Pulmonary artery endothelial cell (primary cell): ENCODE data around the gene PLXDC1. TPM values are rescaled to one million over a fixed set of nuclear protein-coding genes. Genes with fewer than 3 reads are reported as not detected.

ENCODE experiments used
- DNase-seq: peaks from one replicate; pipeline ENCODE4 v3.0.0-alpha.2; 2011; ENCODE audit warnings: low read depth, low spot score
- total RNA-seq: library from RNA; depleted of rRNA; stranded (reverse); fragments of >200 nt; gene quantifications from 2 replicates; pipeline ENCODE4 v1.2.3, GENCODE V29; 2014

PLXDC1 gene
- total RNA-seq, 1 donor from 2014 or later = not detected

GRCh38 chr17:39097537-39097936 lies 53.9 kb downstream of the PLXDC1 start:
- DNase-seq = no peak

GRCh38 chr17:39097150-39097519 lies 54.3 kb downstream of the PLXDC1 start:
- DNase-seq = no peak

DNA sequence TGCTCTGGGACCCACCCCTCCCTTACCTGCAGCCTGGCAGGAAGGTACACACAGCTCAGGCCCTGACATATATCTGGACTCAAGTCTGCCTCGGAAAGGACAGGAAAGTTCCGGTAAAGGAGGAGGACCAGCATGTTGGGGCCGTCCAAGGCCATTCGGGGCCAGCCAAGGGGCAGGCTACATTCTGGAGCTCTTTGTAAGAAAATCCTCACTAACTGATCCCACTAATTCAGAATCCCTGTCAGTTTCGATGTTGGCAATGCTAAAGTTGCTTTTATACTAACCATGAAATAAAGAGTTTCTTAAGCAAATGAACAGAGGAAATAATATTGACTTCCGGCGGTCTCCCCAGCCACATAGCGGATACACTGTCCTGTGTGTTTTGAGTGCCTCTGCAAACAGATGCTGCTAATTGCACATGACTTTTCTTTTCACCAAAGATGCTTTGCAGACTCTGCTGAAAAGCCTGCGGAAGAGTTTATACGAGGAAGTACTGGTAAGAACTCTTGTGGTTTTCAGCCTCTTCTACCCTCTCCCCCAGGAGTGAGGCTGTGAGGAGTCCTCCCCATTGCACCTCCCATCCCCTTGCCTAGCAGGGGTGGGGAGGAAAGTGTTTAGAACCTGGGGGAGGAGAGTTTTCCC lies 54.8 kb downstream of the PLXDC1 start:
- DNase-seq = no peak

DNA sequence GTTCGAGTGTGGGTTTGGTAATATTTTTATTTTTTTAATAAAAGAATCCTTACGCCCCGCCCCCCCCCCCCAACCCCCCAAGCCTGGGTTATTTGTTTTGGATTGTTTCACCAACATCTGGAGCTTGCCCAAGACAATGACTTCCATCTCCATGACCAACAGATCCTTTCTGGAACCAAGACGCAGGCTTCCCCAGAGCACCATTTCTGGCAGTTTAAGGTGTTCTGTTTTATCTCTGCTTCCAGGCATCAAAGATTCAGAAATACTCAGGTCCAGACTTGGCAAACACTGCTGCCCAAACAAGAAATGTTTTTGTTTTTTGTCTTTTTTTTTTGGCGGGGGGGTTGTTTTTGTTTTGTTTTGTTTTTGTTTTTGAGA lies 56.1 kb downstream of the PLXDC1 start:
- no peak for DNase-seq

GRCh38 chr17:39094607-39095308 lies 56.7 kb downstream of the PLXDC1 start:
- DNase-seq = no peak

- no peak for DNase-seq
Observed at GRCh38 chr17:39092692-39093230, 58.7 kb downstream of the PLXDC1 start.

GRCh38 chr17:39090908-39091665 lies 60.4 kb downstream of the PLXDC1 start:
- no peak for DNase-seq

GRCh38 chr17:39090400-39090799 lies 61.0 kb downstream of the PLXDC1 start:
- DNase-seq = no peak

DNA sequence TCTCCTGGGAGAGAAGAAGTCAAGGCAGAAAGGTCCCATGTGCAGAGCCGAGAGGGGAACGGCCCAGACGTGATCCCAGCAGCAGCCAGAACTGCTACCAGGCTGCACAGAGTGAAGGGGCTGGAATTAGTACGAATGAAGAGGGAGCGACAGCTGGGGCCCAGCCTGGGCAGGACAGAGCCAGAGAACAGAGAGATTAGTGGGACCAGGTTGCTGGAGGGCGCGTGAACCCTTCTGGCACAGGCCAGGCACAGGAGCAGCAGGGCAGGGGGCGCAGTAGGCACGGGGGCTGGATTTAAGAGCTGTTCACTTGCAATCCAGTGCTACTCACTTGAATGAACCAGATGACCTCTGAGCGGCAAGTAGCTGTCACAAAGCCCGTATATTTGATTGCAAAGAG lies 66.9 kb downstream of the PLXDC1 start:
- DNase-seq = no peak

GRCh38 chr17:39083270-39083669 lies 68.2 kb downstream of the PLXDC1 start:
- no peak for DNase-seq

DNA sequence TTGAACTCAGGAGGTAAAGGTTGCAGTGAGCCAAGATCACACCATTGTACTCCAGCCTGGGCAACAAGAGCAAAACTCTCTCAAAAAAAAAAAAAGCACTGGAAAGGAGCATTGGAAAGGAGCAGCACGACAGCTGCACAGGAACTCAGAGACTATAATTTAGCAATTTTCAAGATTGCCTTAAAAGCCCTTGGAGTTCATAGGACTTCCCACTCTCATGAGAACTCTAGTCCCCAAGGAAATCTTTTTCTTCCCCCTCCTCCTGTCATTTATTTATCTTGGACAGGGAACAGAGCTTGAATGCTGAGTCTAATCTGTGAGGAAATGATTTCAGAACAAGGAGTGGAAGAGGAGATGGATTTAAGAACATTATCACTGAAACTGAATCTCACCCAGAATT lies 69.0 kb downstream of the PLXDC1 start:
- no peak for DNase-seq

- no peak for DNase-seq
Observed at GRCh38 chr17:39081851-39082250, 69.6 kb downstream of the PLXDC1 start.

- no peak for DNase-seq
Observed at GRCh38 chr17:39080421-39081078, 70.9 kb downstream of the PLXDC1 start.

- no peak for DNase-seq
Observed at GRCh38 chr17:39079836-39080235, 71.6 kb downstream of the PLXDC1 start.

DNA sequence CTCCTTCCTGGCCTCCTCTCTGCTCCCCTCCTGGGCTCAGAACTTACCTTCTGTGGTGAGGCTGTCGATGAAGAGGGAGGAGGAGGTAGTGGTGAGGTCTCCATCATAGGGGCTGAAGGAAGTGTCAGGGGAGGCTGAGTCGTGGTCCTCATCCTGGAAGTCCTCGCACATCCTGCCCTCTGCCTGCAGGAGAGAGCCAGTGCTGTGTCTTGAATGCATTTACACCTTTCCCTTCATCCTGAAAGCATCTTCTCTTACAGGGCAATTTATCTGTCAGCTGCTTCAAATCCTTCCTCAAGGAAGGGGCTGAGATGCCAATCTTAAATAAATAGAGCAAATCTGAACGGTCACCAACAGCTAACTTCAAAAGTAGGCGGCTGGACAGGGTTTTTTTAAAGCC lies 73.6 kb downstream of the PLXDC1 start:
- DNase-seq = no peak

DNA sequence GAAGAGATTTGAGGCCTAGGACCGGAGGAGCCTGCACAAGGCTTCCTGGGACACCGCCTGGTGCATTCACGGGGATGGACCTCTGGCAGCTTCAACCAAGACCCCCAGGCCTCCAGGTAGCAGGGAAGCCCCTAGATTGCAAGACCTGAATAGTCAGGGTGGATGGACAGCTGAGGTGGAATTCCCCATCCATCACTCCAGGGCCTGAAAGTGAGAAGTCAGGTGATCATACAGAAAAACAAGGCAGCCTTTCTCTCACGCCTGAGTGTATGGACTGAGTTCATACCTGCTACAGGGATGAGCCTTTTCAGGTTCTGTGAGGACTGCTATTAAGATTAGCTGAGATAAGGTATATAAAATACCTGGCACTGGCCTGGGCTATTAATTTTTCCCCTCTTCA lies 74.2 kb downstream of the PLXDC1 start:
- no peak for DNase-seq

- no peak for DNase-seq
Observed at GRCh38 chr17:39074676-39075075, 76.8 kb downstream of the PLXDC1 start.

- no peak for DNase-seq
Observed at GRCh38 chr17:39073916-39074315, 77.5 kb downstream of the PLXDC1 start.

- no peak for DNase-seq
Observed at GRCh38 chr17:39073353-39073752, 78.1 kb downstream of the PLXDC1 start.

DNA sequence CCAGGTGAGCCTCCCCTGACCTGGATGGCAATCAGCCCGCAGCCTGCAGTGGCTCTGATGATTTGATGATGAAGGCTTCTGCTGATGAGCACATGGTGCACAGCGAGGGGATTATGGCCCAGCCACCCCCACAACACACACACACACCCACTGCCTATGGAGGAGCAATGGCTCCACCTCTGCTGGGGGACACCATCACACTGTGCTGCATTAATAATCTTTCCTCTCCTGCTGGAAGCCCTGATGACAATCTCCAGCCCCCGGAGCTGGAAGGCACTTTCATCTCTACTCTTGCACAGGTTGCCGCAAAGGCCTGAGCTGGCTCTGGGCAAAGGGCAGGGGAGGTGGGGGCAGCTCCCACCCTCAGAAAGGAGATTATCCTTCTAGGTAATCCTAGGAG lies 79.9 kb downstream of the PLXDC1 start:
- DNase-seq = no peak

GRCh38 chr17:39069114-39069756 lies 82.2 kb downstream of the PLXDC1 start:
- no peak for DNase-seq
